B cell (primary cell): ENCODE data around the gene ZNF441.

ENCODE experiments used
- EZH2 ChIP-seq: IDR thresholded peaks from 2 replicates; pipeline ENCODE4 v1.6.1; 2012; ENCODE audit warnings: borderline replicate concordance, low read depth, mild to moderate bottlenecking, moderate library complexity, low read length; ENCODE audit not compliant: insufficient read depth, poor library complexity, severe bottlenecking
- TF ChIP-seq, protein P1 (sequence below): fragments of 200-600 bp; IDR thresholded peaks from one replicate; pipeline ENCODE4 v1.8.0; 2022; ENCODE audit warnings: antibody characterized with exemption, mild to moderate bottlenecking

DNA sequence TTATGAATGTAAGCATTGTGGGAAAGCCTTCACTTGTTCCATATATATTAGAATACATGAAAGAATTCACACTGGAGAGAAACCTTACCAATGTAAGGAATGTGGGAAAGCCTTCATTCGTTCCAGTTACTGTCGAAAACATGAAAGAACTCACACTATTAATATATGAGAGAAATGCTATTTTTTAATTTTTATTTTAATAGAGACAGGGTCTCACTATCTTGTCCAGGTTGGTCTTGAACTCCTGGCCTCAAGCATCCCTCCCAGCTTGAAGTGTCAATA, 40.2 kb downstream of the ZNF441 start:
- TF ChIP-seq EZH2, result no peak
- TF ChIP-seq, protein P1, sequence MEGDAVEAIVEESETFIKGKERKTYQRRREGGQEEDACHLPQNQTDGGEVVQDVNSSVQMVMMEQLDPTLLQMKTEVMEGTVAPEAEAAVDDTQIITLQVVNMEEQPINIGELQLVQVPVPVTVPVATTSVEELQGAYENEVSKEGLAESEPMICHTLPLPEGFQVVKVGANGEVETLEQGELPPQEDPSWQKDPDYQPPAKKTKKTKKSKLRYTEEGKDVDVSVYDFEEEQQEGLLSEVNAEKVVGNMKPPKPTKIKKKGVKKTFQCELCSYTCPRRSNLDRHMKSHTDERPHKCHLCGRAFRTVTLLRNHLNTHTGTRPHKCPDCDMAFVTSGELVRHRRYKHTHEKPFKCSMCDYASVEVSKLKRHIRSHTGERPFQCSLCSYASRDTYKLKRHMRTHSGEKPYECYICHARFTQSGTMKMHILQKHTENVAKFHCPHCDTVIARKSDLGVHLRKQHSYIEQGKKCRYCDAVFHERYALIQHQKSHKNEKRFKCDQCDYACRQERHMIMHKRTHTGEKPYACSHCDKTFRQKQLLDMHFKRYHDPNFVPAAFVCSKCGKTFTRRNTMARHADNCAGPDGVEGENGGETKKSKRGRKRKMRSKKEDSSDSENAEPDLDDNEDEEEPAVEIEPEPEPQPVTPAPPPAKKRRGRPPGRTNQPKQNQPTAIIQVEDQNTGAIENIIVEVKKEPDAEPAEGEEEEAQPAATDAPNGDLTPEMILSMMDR, result no peak
